Left lung (tissue), 10 donors: ENCODE data around the gene ASMT. TPM values are rescaled to one million over a fixed set of nuclear protein-coding genes. Genes with fewer than 3 reads are reported as not detected.

Source experiments
- ATAC-seq: fragments of 200-7000 bp; cut with Tn5 transposase; one replicate; pipeline ENCODE4 v1.9.1; 2020; ENCODE audit warnings: moderate library complexity
- DNase-seq, 4 donors: peaks; one replicate each; pipeline ENCODE4 v3.0.0-alpha.2; 2013 to 2020
- H3K27ac ChIP-seq, 2 donors: fragments of 200-600 bp; sonication (generic) in 1 of 2; one replicate each; pipeline versions ENCODE4 v1.5.0 to v1.8.0; 2020 to 2021
- H3K27me3 ChIP-seq, 2 donors: fragments of 200-600 bp; sonication (generic) in 1 of 2; one replicate each; pipeline versions ENCODE4 v1.5.0 to v1.8.0; 2020 to 2021
- H3K36me3 ChIP-seq, 2 donors: fragments of 200-600 bp; sonication (generic) in 1 of 2; one replicate each; pipeline versions ENCODE4 v1.5.0 to v1.8.0; 2020 to 2021
- H3K4me1 ChIP-seq, 2 donors: fragments of 200-600 bp; one replicate each; pipeline ENCODE4 v1.8.0; 2021
- H3K4me3 ChIP-seq, 2 donors: fragments of 200-600 bp; sonication (generic) in 1 of 2; one replicate each; pipeline versions ENCODE4 v1.5.0 to v1.8.0; 2020 to 2021; ENCODE audit warnings: mild to moderate bottlenecking in 1 of 2
- H3K9me3 ChIP-seq, 2 donors: fragments of 200-600 bp; sonication (generic) in 1 of 2; one replicate each; pipeline versions ENCODE4 v1.5.0 to v1.8.0; 2020 to 2021
- intact Hi-C, 2 donors: fragments of 100-400 bp; cut with DNase I; formaldehyde crosslinking; loops; one replicate each; pipeline versions ENCODE4 v1.11.2 to v1.14.2; 2022
- polyA plus RNA-seq, 6 donors: library from polyadenylated mRNA; unstranded; fragments of 120-200 nt; gene quantifications; one replicate each; pipeline ENCODE4 v1.2.1, GENCODE V29; 2013; ENCODE audit not compliant: insufficient read length in 6 of 6
- total RNA-seq, 2 donors: library from RNA; stranded (reverse); fragmentation: NEBNext Ultra II Directional; extraction: Animal tissue kit (Norgen Biotek cat#: 25700); gene quantifications; one replicate each; pipeline ENCODE4 v1.2.1, GENCODE V29; 2021
- TF ChIP-seq, protein P1 (sequence below), 2 donors: fragments of 200-600 bp; sonication (generic) in 1 of 2; IDR thresholded peaks; one replicate each; pipeline versions ENCODE4 v1.5.0 to v1.8.0; 2021; ENCODE audit warnings: antibody characterized with exemption in 2 of 2
- donor health status: DM: no; HTN: yes; CAD: no.
- donor health status: DM: no; HTN: no; CAD: no.

The ASMT gene
- total and polyA plus RNA-seq, 8 donors, result 0.13 to 0.61 (median 0.38) TPM; not detected in 2

GRCh38 chrX:1593286-1594271 is 21.3 kb upstream of the ASMT start:
- ATAC-seq, result no peak

GRCh38 chrX:1595711-1596060 is 19.2 kb upstream of the ASMT start:
- Histone ChIP-seq H3K4me1 (peaks cover 0 to 18% of the 10 kb centered on the region in 2 donors), H3K27ac (no peak overlapping the region), H3K36me3 (peaks cover 5 to 72% of the 10 kb centered on the region in 2 donors), H3K4me3 (no peak overlapping the region), H3K27me3 (no peaks in the 10 kb centered on the region), H3K9me3 (no peaks in the 10 kb centered on the region)
- TF ChIP-seq, protein P1, sequence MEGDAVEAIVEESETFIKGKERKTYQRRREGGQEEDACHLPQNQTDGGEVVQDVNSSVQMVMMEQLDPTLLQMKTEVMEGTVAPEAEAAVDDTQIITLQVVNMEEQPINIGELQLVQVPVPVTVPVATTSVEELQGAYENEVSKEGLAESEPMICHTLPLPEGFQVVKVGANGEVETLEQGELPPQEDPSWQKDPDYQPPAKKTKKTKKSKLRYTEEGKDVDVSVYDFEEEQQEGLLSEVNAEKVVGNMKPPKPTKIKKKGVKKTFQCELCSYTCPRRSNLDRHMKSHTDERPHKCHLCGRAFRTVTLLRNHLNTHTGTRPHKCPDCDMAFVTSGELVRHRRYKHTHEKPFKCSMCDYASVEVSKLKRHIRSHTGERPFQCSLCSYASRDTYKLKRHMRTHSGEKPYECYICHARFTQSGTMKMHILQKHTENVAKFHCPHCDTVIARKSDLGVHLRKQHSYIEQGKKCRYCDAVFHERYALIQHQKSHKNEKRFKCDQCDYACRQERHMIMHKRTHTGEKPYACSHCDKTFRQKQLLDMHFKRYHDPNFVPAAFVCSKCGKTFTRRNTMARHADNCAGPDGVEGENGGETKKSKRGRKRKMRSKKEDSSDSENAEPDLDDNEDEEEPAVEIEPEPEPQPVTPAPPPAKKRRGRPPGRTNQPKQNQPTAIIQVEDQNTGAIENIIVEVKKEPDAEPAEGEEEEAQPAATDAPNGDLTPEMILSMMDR (IDR thresholded peaks at IDR 0.05), result no peak
- intact Hi-C loops, result no loop called here
- DNase-seq (peak in 1 of 4 donors; percentile 64), ATAC-seq (no peak)

More at GRCh38 chrX:1593286-1594271, 21.3 kb upstream of the ASMT start:
- H3K36me3 ChIP-seq, result peaks cover 5 to 51% of the 10 kb centered on the region in 2 donors
- DNase-seq, result peak in 1 of 4 donors; percentile 77
- intact Hi-C loops, result no loop called here
- peak overlapping the region in 1 of 2 donors; percentile 73 for H3K4me3 ChIP-seq
- H3K9me3 ChIP-seq, result no peaks in the 10 kb centered on the region
- peak overlapping the region in 1 of 2 donors; percentile 84 for H3K27ac ChIP-seq
- no peaks in the 10 kb centered on the region for H3K27me3 ChIP-seq
- TF ChIP-seq, protein P1 (IDR thresholded peaks at IDR 0.05), result no peak
- H3K4me1 ChIP-seq, result peaks cover 0 to 18% of the 10 kb centered on the region in 2 donors

- Histone ChIP-seq H3K36me3 (peaks cover 5 to 83% of the 10 kb centered on the region in 2 donors), H3K27ac (no peak overlapping the region), H3K9me3 (no peaks in the 10 kb centered on the region), H3K27me3 (no peaks in the 10 kb centered on the region), H3K4me3 (no peak overlapping the region), H3K4me1 (peaks cover 0 to 18% of the 10 kb centered on the region in 2 donors)
- peak in 1 of 4 donors; percentile 34 for DNase-seq
- intact Hi-C loops, result no loop called here
- TF ChIP-seq, protein P1 (IDR thresholded peaks at IDR 0.05), result no peak
- ATAC-seq, result no peak
These were observed 18.0 kb upstream of the ASMT start for GRCh38 chrX:1596676-1597344.

- intact Hi-C loops, result no loop called here
- Histone ChIP-seq H3K4me3 (no peak overlapping the region), H3K36me3 (peaks cover 5 to 90% of the 10 kb centered on the region in 2 donors), H3K4me1 (peaks cover 0 to 18% of the 10 kb centered on the region in 2 donors), H3K9me3 (no peaks in the 10 kb centered on the region), H3K27me3 (no peaks in the 10 kb centered on the region), H3K27ac (no peak overlapping the region)
- TF ChIP-seq, protein P1 (IDR thresholded peaks at IDR 0.05), result no peak
- no peak for ATAC-seq
- DNase-seq, result peak in 1 of 4 donors; percentile 77
These were observed 17.4 kb upstream of the ASMT start for GRCh38 chrX:1597345-1598020.
